HG02852 (cell line): Measurements from ENCODE around the gene STX3.
"Not testable (repeated sequence)": the region's sequence is repeated elsewhere in the genome, so short reads cannot be mapped to it uniquely, and the experiment has no call there.

Source experiments
- ATAC-seq: cut with Tn5 transposase; IDR thresholded peaks from one replicate; pipeline ENCODE4 v1.9.1; 2021; ENCODE audit warnings: mild to moderate bottlenecking, moderate library complexity; ENCODE audit not compliant: unreplicated experiment

Gene STX3

DNA sequence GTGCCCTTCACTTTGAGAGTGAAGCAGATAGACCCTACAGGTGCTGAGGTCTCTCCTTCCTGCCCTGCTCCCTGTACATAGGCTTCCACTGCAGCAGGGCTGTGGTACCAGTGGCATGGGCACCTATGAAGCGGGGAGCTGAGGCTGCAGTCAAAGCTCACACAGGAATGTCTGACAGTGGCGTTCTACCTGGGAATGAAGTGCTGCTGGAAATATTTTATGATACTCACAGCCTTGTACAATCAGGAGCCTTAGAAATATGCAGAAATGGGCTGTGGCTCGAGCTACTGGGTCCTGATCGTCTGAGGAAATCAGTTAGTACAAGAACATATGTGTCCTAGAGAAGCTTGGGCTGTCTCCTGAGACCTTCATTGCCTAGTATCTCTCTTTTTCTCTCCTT is 30.6 kb downstream of the STX3 start:
- no peak for ATAC-seq

DNA sequence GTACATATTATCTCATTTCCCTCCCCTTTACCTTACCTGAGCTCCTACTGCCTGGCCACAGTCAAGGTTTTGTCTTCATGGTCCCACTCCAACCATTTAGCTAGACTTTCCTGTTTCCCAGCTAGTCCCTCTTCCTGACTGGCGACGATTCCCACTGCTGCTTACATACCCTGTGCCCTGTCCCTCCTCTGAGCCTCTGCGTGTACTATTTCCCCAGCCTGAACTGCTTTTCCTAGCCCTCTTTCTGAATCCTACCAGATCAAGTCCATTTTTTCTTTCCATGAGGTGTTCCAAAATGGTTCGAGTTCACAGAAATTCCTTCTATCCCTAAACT is 32.0 kb downstream of the STX3 start:
- no peak for ATAC-seq

DNA sequence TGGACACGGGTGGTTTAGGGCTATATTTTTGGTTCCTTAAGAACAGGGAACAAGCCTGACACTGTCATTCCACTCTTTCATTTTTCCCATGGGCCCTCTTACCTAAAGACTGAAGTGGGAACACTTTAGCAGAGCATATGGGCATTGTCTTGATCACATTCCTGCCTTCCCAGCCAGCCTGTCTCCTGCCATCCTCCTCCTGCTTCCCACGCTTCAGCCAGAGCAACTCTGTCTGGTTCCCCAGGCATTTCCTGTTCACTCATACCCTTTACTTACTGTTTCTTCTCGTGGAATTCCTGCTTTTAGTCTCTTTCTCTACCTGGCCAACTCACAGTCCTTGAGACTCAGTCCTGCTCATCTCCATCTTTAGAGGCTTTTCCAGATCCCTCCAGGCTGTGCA is 32.6 kb downstream of the STX3 start:
- no peak for ATAC-seq

DNA sequence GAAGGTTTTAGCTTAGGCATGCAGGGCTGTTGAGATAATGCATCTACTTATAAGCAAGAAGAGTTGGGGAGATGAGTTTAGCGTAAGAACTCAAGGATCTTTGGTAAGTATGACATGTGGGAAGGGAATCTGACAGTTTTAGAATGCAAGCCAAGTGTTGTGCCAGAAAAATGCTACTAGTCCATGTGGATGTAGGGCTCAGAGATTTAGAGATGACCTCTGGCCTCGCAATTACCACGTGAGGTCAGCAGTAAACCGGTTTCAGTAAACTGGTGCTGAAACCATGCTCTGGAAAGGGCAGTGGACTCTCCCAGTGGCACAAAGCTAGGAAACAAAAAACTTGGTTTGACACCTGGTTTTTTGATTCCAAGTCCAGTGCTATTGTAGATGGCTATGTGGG is 36.5 kb downstream of the STX3 start:
- ATAC-seq, result no peak

DNA sequence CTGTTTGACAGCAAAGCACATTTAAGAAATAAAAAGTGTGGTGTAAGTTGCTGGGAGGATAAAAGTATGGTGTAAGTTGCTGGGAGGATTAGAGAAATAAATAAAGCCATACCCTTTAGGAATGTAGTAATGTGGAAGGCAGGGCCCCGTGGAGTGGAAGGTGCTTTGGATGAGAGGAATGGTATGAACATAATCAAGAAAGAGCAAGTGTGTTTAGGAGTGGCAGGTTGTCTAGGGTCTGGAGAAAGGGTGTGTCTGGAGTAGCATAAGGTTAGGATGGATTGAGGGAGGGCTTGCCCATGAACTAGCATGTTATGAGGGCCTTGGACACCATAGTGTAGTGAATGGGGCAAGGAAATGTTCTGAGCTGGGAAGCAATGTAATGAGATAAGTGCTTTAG is 37.3 kb downstream of the STX3 start:
- no peak for ATAC-seq

DNA sequence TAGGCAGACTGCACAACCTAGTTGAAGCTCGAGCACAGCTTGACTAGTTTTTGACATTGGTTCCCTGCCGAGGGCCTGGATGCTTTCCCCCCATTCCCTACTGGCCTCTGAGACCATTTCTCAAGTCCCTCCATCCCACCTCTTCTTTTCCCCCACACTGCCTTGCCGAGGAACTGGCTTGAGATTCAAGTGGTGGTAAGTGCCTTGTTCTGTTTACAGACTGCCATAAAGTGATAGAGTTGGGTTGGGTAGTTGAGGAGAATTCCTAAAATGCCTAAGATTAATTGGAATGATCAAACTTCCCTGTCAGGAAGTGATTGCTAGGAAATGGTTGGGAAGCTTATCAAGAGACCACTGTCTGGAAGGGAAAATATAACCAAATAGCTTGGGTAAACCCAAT is 39.2 kb downstream of the STX3 start:
- no peak for ATAC-seq

DNA sequence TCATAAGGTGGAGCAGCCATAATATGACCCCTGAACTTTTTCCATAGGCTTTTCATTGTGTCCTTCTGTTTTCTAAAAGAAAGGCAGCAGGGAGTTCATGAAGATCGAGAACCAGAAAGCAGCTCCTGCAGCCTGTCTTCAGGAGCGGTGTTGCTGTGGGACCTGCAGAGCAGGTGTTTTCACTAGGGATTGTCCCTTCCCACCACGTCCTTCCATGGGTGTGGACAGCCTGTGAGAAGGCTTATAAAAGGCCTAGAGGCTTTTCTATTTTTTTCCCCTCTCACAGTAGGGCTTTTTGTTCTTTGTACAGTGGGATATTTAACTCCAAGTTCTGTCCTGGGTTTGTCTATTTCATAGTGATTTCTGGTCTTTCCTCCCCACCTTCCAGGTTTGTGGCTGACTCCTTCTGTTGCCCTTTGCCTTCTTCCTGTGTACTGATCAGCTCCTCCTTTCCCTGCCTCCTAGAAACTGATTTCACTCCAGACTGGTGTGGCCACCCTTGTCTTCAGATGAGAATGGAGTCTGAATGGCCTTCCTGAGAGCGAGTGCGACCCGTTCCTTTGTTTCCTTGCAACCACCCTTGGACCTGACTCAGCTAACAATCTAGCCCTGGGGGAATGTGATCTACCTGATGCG is 45.3 kb downstream of the STX3 start:
- no peak for ATAC-seq

DNA sequence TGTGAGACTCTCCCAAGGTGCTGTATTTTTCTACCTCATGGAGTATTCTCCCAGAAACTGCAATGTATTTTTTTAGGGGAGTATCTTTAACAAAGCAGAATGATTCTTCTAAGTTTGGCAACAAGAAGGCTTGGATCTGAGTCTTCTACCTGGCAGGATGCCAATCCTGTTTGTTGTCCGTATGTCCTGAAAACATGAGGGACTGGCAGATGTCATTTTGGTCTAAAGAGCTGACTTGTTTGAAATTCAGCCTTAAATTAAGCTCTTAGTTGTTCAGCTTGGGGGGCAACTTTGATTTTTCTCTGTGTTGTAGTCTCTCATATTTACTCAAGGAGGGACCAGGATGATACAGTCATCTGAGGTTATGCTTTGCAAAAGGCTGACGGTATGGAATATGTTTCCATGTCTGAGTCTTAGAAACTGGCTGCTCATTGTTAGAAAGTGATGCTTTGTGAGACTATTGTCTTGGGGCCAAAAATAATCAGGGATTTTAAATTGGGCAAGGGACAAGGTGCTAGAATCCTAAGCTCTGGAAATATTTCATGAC is 46.1 kb downstream of the STX3 start:
- ATAC-seq, result no peak

DNA sequence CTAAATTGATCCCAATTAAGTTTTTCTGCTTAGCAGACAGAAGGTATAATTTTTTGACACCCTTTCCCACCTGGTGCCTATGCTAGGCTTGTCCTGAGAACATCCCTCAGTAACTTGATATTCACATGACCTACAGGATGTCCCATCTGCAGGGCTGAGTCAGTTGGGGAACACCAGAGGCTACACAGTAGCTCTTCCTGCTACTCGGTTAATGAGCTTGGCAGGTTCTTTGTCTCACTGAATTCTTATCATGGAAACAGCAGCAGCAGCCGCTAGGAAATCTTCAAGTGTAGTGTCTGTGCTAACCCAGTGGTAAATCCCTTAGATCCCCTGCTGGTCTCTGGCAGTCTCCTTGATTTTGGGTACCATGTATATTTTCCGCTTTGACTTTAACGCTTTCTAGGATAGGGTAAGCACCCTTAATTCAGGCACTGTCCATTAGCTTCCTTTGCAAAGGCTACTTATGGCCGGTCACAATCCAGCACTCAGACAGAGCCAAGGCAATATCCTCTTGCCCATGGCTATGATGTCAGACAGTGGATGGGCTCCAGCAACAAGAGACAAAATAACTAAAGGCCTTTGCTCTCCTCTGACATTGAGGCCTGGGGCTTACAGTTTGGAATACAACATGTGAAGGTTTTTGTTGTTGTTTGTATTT is 46.9 kb downstream of the STX3 start:
- ATAC-seq, result no peak

DNA sequence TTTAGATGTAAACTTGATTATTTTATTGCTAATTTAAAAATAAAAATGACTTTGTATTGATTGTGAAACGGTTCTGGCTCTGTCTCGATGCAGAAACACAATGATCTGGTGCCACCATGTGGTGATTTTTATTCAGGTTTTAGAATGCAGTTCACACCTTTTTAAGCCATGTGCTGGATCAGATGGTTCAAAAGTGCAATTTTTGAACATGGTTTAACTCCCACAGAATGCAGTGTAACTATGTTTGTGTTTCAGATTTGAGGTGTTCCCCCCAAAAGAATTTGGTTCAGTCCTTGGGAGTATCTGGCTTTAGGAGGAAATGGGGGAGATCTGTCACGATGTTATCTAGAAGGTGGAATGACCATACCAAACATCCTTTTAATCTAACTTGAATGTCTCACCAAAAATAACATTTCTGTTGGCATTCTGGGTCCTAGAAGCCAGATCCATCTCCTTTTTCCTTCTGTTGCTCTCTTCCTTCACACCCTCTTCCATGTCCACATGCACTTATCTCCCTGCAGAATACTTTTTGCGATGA is 47.5 kb downstream of the STX3 start:
- no peak for ATAC-seq

DNA sequence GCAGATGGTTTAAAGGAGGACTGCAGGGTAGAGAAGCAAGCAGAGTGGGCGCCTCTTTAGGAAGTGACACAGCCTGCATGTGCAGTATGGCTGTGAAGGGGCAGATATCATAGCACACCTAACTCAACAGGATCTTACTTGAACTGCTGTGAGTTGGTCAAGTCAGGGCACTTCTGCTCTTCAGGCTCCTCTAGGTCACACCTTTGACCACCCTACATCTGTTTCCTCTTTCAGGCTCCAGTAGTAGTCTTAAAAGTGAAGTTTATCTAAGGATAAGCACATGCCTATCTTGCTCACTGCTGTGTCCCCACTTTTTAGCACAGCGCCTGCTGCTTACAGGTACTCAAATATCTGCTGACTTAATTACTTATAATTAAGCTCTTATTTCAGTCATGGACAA is 48.9 kb downstream of the STX3 start:
- ATAC-seq, result no peak

DNA sequence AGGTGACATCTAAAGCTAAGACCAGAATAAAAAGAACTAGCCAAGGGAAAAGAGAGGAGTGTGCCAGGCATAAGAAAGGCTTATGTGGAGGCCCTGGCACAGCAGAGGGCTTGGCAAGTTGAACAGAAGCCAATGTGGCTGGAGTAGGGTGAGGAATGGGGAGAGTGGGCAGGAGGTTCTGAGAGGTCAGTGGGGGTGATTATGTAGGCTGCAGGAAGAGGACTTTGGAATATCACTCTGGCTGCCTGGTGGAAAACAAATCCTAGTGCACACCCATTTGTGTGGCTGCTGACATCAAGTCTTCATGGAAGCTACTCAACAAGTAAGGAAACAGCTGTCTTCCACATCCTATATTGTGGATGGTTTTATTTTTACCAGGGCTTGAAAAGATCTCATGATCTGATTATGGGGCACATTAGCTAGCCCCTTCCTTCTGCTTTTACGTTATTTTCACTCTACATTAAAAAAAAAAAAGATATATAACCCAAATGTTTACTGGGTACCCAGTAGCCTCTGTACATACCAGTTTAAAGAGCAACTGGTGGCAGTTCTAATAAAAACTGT is 52.0 kb downstream of the STX3 start:
- no peak for ATAC-seq

DNA sequence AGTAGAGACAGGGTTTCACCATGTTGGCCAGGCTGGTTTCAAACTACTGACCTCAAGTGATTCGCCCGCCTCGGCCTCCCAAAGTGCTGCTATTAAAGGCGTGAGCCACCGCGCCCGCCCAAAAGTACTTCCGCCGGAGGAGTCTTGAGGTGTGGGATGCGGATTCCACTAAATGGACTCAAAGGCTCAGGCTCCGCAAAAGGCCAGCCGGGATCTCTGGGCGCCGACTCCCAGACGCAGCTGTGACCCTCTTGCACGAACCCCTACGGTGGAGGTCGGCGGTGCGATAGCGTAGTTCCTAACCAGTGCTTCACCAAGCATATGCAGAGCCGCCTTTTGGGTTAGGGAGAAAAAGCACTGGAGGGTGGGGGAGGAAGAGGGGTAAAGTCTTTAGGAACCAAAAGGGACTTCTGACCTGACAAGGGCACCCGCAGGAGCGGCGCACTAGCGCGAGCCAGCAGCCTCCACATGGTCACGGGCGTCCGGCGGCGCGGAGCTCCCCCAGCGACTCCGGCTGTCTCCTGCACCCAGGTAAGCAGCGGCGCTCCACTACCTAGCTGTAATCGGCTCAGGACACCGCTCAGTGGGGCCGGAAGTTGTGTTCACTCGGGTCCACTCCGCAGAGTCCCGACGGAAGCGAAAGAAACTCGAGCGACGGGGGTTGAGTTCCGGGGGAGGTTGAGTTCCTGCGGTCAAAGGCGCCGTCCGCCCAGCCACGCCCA is 55.2 kb downstream of the STX3 start, which contains the start of gene MRPL16:
Gene MRPL16, minus strand, starts transcription at position 590 of the 722 bp plus-strand sequence. Its CDS starts 120 bp downstream, at position 470.
- ATAC-seq, result peak; percentile 98

DNA sequence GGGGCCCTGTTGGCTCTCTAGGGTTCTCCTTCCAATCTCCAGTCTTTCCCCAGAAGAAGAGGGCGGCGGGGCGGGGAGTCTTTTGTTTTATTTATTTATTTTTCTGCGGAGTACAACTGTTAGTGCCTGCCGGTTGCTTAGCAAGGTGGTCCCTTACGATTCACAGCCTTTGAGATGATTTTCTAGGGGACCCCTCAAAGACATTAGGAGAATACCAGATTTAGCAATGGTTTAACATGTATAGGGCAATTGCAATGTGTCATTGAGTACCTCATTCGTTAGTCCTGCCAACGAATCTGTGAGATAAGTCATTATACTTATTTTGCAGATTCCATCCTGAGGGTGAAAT is 55.7 kb downstream of the STX3 start:
- no peak for ATAC-seq

DNA sequence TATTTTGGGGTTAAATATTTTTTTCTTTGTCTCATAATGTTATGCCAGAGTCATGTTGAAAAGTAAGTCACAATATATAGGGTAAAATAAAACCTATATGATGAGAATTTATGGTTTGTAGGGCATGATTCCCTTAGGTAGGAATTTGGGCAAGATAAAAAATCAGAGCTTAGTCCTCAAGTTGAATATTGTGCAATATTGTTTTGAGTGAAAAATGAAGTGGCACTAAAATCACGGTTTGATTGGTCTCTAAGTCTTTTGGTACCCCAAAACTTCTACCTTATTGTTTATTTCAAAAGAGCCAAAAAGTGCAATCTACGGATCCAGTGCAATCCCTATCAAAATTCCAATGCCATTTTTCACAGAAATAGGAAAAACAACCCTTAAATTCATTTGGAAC is 57.0 kb downstream of the STX3 start:
- no peak for ATAC-seq

DNA sequence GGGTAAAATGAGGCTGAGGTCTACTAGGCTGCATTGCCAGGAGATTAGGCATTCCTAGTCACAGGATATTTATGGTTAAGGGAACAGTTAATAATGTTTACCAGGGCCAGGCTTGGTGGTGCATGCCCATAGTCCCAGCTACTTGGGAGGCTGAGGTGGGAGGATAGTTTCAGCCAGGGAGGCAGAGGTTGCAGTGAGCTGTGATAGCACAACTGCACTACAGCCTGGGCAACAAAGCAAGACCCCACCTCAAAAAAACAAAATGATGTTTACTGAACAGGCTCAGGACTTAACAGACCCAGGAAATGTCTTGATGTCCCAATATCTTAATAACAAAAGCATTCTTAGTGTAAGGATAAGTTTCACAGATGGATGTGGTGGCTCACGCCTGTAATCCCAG is 58.2 kb downstream of the STX3 start:
- ATAC-seq, result no peak

DNA sequence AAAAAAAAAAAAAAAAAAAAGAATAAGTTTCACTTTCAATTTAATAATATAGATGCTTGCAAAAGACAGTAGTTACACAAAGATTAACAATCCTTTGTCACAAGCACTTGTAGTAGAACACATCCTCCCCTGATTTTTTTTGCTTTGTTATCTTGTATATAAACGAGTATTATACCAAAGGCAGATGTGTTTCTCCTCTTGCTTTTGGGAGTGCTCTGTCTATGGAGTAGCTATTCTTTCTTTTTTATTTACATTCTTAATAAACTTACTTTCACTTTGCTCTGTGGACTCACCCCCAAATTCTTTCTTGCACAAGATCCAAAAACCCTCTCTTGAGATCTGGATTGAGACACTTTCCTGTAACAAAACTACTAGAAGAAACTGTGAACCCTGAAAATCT is 58.8 kb downstream of the STX3 start:
- no peak for ATAC-seq

DNA sequence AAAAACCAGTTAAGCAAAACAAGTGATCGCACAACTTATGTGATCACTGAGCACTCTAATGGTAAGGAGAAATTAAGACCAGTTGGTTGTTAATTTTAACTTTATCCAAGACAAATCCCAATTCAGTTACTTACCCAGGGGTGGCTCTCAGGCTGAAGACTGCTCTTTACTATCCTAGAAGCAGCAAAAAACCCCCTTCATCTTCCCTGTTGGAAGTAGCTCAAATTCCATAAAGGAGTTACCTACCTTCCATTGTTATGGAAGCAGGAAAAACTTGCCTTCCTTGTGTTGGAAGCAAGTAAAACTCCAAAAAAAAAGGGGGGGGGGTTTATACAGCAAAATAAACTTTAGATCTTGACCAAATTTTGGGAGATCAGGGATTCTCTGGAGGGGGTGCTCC is 60.6 kb downstream of the STX3 start:
- ATAC-seq, result no peak

DNA sequence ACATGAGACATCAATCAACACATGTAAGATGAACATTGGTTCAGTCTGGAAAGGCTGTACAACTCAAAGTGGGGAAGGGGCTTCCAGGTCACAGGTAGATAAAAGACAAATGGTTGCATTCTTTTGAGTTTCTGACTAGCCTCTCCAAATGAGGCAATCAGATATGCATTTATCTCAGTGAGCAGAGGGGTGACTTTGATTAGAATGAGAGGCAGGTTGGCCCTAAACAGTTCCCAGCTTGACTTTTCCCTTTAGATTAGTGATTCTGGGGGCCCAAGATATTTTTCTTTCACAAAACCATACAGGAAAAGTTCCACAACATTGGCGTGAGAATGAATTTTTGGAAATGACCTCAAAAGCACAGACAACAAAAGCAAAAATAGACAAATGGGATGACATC is 61.3 kb downstream of the STX3 start:
- not testable (repeated sequence) for ATAC-seq

DNA sequence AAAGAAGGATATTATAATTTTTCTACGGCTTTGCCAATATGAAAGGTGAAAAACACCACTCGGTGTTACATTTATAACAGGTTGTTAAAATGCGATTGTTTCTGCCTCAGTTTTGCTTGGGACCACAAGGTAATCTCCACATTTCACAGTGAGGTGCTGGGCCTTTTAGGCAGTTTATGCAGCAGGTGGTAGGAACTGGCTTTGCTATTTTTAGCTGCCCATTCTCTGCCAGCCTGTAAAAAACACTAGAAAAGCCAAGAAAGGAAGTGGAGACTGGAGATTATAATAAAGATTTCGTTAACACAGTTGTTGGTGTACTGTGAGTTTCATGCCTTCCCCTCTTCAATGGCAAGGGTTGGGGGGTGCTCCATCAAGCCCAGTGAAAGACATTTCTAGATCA is 63.4 kb downstream of the STX3 start:
- no peak for ATAC-seq

DNA sequence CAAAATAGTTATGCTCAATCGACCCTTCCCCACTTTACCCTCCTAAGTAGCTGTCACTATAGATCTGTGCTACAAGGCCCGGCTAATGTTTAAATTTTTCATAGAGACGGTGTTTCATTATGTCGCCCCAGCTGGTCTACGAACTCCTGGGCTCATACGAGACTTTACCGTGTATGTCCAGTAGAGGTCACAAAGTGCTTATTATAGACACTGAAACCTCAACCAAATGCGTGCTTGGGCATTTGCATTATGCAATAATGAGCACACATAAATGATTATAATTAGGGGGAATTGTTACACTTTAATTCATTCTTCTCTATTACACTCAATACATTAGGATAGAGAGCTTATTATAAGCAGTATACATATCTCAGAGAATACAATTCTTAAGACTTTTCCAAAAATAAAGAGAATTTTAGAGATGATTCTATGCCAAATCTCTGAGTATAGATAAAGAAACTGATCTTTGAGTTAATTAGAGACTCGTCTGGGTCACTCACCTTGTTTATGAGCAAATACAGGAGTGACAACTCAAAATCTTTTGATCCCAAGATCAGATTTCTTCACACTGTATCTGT is 67.9 kb downstream of the STX3 start:
- ATAC-seq, result peak; percentile 87
